ENCODE data around the gene EMC6. TPM values are rescaled to one million over a fixed set of nuclear protein-coding genes. Genes with fewer than 3 reads are reported as not detected.
A peak's percentile ranks its signal among the peaks of the same experiment; 100 is the strongest.

Gene EMC6
- total RNA-seq, 1 donor from 2014 or later: 18.9 TPM

DNA sequence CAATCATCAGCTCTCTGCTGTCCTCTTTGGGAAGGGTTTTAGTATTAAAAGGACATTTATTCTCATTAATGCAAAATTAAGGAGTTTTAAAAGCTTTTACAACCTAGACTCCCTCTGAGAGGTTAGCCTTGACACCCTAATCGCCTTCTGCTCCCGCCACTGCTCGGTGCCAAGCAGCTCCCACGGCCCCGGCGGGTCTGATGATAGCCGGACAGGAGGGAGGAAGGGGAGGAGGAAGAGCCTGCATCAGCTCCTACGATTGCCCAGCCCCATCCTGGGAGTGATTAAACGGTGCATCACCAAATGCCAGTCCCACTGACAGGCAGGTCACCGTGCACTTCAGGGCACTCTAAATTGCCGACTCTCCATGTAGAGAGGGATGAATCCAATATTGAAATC lies 40.8 kb upstream of the EMC6 start:
- no peak overlapping the region for H3K4me3 ChIP-seq
- intact Hi-C loops (cut with DNase I): no loop called here
- H3K36me3 ChIP-seq: peaks cover 0 to 60% of the 10 kb centered on the region in 2 donors
- DNase-seq (ENCODE audit: extremely low spot score in 2 of 2): no peak
- H3K27ac ChIP-seq: peak overlapping the region; percentile 54
- no peaks in the 10 kb centered on the region for H3K9me3 ChIP-seq
- no peak for TF ChIP-seq POLR2A (IDR thresholded peaks at IDR 0.05)
- TF ChIP-seq POLR2AphosphoS5 (IDR thresholded peaks at IDR 0.05; ENCODE audit: insufficient read depth in 1 of 2, low read depth in 1 of 2): no peak
- TF ChIP-seq, protein P1, sequence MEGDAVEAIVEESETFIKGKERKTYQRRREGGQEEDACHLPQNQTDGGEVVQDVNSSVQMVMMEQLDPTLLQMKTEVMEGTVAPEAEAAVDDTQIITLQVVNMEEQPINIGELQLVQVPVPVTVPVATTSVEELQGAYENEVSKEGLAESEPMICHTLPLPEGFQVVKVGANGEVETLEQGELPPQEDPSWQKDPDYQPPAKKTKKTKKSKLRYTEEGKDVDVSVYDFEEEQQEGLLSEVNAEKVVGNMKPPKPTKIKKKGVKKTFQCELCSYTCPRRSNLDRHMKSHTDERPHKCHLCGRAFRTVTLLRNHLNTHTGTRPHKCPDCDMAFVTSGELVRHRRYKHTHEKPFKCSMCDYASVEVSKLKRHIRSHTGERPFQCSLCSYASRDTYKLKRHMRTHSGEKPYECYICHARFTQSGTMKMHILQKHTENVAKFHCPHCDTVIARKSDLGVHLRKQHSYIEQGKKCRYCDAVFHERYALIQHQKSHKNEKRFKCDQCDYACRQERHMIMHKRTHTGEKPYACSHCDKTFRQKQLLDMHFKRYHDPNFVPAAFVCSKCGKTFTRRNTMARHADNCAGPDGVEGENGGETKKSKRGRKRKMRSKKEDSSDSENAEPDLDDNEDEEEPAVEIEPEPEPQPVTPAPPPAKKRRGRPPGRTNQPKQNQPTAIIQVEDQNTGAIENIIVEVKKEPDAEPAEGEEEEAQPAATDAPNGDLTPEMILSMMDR (IDR thresholded peaks at IDR 0.05): no peak
- no peaks in the 10 kb centered on the region for H3K27me3 ChIP-seq
- peaks cover 15% of the 10 kb centered on the region for H3K4me1 ChIP-seq

DNA sequence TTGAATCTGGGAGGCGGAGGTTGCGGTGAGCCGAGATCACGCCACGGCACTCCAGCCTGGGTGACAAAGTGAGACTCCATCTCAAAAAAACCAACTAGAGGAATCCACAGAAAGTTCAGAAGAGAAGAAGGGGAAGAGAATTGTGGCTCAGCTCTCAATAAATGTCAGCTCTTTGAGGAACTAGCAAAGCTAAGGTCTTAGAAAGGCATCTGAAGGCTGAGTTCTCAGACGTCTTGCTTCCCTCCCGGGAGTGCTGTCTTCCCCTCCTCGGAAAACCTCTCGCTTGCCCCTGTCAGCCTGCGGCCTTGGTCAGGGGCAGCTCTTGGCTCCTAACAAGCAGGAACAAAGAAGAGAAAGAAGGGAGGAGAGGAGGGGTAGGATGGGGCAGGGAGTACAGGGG lies 37.8 kb upstream of the EMC6 start:
- TF ChIP-seq POLR2A (IDR thresholded peaks at IDR 0.05) (no peak), POLR2AphosphoS5 (IDR thresholded peaks at IDR 0.05; ENCODE audit: insufficient read depth in 1 of 2, low read depth in 1 of 2) (no peak)
- TF ChIP-seq, protein P1 (IDR thresholded peaks at IDR 0.05): no peak

DNA sequence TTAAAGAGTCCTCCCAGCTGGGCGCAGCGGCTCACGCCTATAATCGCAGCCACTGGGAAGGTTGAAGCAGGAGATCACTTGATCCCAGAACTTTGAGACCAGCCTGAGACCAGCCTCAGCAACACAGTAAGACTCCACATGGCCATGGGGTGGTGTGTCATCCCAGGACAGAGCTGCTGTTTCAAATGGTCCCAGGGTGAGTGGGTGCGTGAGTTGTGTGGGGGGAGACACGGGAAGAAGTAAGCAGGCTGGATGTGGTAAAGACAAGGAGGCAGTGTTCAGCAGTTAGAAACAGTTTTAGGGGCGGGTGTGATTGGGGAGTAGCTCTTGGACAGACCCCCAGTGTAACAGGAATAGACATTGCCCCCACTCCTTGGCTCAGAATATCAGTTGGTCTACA lies 36.3 kb upstream of the EMC6 start:
- intact Hi-C loops (cut with DNase I): no loop called here
- TF ChIP-seq, protein P1 (IDR thresholded peaks at IDR 0.05): no peak
- TF ChIP-seq POLR2A (IDR thresholded peaks at IDR 0.05) (no peak), POLR2AphosphoS5 (IDR thresholded peaks at IDR 0.05; ENCODE audit: insufficient read depth in 1 of 2, low read depth in 1 of 2) (no peak)
- H3K4me3 ChIP-seq: no peak overlapping the region

More for the DNA sequence above, 37.8 kb upstream of the EMC6 start:
- Histone ChIP-seq H3K27ac (no peak overlapping the region), H3K4me1 (peaks cover 36% of the 10 kb centered on the region), H3K27me3 (no peaks in the 10 kb centered on the region), H3K4me3 (no peak overlapping the region), H3K36me3 (peaks cover 0 to 33% of the 10 kb centered on the region in 2 donors), H3K9me3 (no peaks in the 10 kb centered on the region)
- no peak for DNase-seq (ENCODE audit: extremely low spot score in 2 of 2)
- intact Hi-C loops (cut with DNase I): no loop called here

DNA sequence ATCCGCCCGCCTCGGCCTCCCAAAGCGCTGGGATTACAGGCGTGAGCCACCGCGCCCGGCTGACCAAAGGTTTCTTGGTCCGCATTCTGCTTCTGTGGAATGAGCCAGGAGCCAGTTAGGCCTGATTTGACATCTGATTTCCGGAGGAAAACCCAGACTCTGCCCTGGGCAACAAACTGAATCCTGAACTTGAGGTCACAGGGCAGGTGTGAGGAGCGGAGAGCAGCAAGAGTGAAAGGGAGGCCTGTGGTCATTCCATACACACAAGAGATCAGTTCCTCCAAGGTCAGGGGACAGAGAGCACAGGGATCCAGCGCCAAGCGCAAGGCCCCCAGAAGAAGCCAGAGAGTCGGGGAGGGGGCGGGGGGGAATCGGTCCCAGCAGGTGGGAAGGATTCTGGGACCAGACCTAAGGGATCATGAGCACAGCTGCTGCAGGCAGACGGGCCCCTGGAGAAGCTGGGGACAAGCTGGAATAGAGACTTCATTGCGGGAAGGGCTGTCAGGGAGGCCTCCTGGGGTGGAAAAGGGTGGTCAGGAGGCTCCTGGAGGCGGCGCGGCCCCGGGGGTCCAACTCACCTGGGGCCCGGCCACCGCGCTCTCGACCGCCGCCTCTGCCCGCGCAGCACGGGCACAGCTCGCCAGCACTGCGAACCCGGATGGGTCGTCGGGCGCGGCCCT lies 33.0 kb upstream of the EMC6 start:
- intact Hi-C loops (cut with DNase I): no loop called here

More for the DNA sequence above, 36.3 kb upstream of the EMC6 start:
- Histone ChIP-seq H3K4me1 (peaks cover 41% of the 10 kb centered on the region), H3K36me3 (peaks cover 0 to 31% of the 10 kb centered on the region in 2 donors), H3K27ac (no peak overlapping the region), H3K27me3 (no peaks in the 10 kb centered on the region), H3K9me3 (no peaks in the 10 kb centered on the region)
- no peak for DNase-seq (ENCODE audit: extremely low spot score in 2 of 2)

More for the DNA sequence above, 33.0 kb upstream of the EMC6 start:
- peak overlapping the region; percentile 96 for H3K27ac ChIP-seq
- H3K4me3 ChIP-seq: peak overlapping the region; percentile 78 to 99
- no peaks in the 10 kb centered on the region for H3K9me3 ChIP-seq
- peaks cover 44% of the 10 kb centered on the region for H3K4me1 ChIP-seq
- no peaks in the 10 kb centered on the region for H3K27me3 ChIP-seq
- DNase-seq (ENCODE audit: extremely low spot score in 2 of 2): no peak
- peaks cover 0 to 9% of the 10 kb centered on the region in 2 donors for H3K36me3 ChIP-seq
- TF ChIP-seq POLR2A (IDR thresholded peaks at IDR 0.05): no peak
- no peak for TF ChIP-seq POLR2AphosphoS5 (IDR thresholded peaks at IDR 0.05; ENCODE audit: insufficient read depth in 1 of 2, low read depth in 1 of 2)
- TF ChIP-seq, protein P1 (IDR thresholded peaks at IDR 0.05): no peak

Data from vagina (tissue), 2 donors.